Activated naive CD8-positive, alpha-beta T cell treated with anti-CD3 and anti-CD28 coated beads for 36 hours (primary cell): ENCODE data around the gene ARID1B. TPM values are rescaled to one million over a fixed set of nuclear protein-coding genes. Genes with fewer than 3 reads are reported as not detected.

Source experiments
- DNase-seq: peaks from one replicate; pipeline ENCODE4 v3.0.0; 2021
- H3K27ac Mint-ChIP-seq: one replicate; pipeline ENCODE4 v1.8.0; 2022; ENCODE audit warnings: mild to moderate bottlenecking, moderate library complexity, mixed read lengths
- H3K27me3 Mint-ChIP-seq: one replicate; pipeline ENCODE4 v1.8.0; 2022; ENCODE audit warnings: mild to moderate bottlenecking, mixed read lengths
- H3K36me3 Mint-ChIP-seq: one replicate; pipeline ENCODE4 v1.8.0; 2021; ENCODE audit warnings: mild to moderate bottlenecking, mixed read lengths
- H3K4me1 Mint-ChIP-seq: one replicate; pipeline ENCODE4 v1.8.0; 2021; ENCODE audit warnings: mixed read lengths
- H3K4me3 Mint-ChIP-seq: one replicate; pipeline ENCODE4 v1.8.0; 2022; ENCODE audit warnings: mild to moderate bottlenecking, moderate library complexity, mixed read lengths
- H3K9me3 Mint-ChIP-seq: one replicate; pipeline ENCODE4 v1.8.0; 2022; ENCODE audit warnings: mixed read lengths
- total RNA-seq, 2 experiments: library from RNA; stranded (reverse); gene quantifications; one replicate each; pipeline ENCODE4 v1.2.3, GENCODE V29; 2021

Gene ARID1B
- total RNA-seq, 2 experiments from 2014 or later, result 40.6 to 41.5 TPM

DNA sequence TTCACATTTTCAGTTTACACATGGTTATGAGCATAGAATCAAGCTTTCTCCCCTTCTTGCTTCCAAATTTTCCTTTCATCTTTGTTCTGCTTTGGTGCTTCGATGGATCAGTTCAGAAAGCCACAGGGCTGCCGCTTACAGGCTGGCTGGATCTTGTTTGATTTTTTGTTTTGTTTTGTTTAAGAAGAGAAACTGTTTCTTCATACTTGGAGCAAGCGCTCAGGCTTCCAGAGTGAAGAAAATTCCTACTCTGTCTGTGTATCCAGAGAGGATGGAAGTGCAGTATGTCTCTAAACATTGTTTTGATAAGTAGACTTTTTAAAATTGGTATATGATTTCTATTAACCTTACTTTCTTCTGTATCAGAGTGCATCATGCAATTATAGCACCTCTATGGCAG, 66.9 kb downstream of the ARID1B start:
- DNase-seq, result no peak
- no peaks in the 10 kb centered on the region for H3K9me3 Mint-ChIP-seq
- peaks cover 39% of the 10 kb centered on the region for H3K36me3 Mint-ChIP-seq
- H3K4me1 Mint-ChIP-seq, result peaks cover 79% of the 10 kb centered on the region
- H3K27me3 Mint-ChIP-seq, result no peaks in the 10 kb centered on the region
- H3K4me3 Mint-ChIP-seq, result no peak overlapping the region
- no peak overlapping the region for H3K27ac Mint-ChIP-seq

DNA sequence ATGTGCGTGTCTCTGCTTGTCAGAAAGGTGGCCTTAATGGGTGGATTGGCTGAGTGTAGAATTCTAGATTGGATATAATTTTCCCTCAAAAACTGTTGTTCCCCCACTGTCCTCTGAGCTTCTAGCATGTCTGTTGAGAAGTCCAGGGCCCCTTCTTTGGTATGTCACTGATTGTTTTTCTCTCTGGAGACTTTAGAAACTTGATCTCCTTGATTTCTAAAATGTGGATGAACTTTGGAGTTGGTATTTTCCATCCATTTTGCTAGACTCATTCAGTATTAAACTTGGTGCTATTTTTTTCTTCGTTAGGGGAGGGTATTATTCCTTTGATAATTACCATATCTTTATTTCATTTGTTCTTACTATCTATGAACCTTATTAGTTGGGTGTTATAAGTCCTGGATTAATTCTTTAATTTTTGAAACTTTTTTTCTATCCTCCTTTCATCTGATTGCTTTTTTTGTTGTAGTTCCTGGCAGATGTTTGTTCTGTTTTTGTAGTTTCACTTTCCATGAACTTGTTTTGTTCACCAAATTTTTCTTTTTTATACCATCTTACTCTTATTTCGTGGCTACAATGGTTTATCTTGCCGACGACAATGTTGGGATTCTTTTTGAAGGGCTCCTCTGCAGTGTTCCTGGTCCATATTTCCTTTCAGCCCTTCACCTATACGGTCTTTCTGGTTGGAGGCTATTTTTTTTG, 68.4 kb downstream of the ARID1B start:
- H3K9me3 Mint-ChIP-seq, result no peaks in the 10 kb centered on the region
- H3K4me1 Mint-ChIP-seq, result peaks cover 76% of the 10 kb centered on the region
- no peaks in the 10 kb centered on the region for H3K27me3 Mint-ChIP-seq
- H3K27ac Mint-ChIP-seq, result peak overlapping the region; percentile 7
- H3K4me3 Mint-ChIP-seq, result no peak overlapping the region
- no peak for DNase-seq
- peaks cover 34% of the 10 kb centered on the region for H3K36me3 Mint-ChIP-seq

DNA sequence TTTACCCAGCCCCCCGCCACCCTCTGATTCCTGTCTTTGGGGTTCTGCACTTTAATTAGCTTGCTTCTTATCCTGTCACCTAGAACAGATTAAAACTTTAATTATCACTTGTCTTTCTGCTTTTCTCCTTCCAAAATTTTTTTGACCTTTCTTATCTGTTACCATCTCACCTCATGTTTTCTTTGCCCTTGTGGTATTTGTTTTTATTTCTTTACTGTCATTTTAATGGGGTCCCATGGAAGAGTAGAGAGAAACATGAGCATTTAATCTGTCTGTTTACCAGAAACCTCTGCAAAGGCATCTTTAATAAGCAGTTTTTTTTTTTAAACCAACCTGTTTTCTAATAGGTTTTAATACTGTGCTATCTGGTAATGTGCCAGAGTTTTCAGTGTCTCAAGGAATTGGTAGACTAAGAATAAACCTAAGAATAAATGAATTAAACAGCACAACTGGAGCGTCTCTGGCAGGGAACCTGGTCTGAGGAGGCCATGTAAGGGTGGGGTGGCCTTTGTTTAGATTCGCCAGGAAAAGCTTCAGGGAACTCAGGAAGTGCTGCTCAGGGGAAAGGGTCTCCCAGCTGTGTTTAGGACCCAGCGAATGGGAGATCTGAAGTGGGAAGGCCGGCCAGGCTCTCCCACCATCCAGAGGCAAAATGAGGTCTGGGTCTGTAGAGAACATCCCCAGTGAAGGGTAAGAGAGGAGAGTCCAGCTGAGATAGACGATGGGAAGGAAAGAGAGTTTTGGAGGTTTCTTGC, 69.8 kb downstream of the ARID1B start:
- no peak for DNase-seq
- Mint-ChIP-seq H3K9me3 (no peaks in the 10 kb centered on the region), H3K36me3 (peaks cover 27% of the 10 kb centered on the region), H3K4me3 (peak overlapping the region; percentile 0), H3K4me1 (peaks cover 77% of the 10 kb centered on the region), H3K27ac (peak overlapping the region; percentile 36), H3K27me3 (no peaks in the 10 kb centered on the region)

DNA sequence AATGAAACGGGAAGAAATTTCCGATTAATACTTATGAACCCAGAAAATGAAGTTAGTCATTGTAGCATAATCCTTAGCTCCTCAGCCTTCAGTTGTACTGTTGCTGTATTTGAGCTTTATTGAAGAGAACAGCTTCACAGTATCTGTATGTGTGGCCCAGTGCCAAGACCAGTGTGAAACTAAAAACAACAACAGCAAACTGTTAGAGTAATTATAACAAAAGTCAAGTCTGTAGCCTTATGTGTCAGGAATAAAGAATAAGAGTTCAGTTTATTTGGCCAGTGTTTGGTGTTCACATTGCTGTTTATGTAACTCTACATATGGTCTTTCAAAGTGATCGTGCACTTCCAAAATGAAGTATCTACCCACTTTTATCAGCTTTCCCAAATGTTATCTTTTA, 70.9 kb downstream of the ARID1B start:
- no peak for DNase-seq
- Mint-ChIP-seq H3K27me3 (no peaks in the 10 kb centered on the region), H3K4me1 (peaks cover 75% of the 10 kb centered on the region), H3K27ac (no peak overlapping the region), H3K36me3 (peaks cover 27% of the 10 kb centered on the region), H3K4me3 (no peak overlapping the region), H3K9me3 (no peaks in the 10 kb centered on the region)

DNA sequence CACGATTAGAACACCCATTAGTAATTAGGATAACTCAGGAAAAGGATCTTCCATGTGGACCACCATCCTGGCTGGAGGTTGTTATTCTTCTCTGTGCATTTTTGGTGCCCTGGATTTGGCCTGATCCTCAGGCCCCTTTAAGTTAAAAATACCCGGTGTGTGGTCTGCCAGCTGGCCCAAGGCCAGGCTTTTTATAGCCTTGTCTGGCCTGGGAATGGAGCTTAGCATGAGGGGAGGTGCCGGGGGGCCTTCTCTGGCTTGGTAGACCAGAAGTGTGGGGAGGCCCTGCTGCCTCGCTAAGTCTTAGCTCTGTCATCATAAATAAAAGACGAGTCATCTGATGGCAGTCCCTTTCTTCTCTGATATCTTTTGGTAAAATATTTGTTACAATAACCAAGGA, 71.4 kb downstream of the ARID1B start:
- Mint-ChIP-seq H3K4me1 (peaks cover 78% of the 10 kb centered on the region), H3K4me3 (no peak overlapping the region), H3K36me3 (peaks cover 24% of the 10 kb centered on the region), H3K27ac (no peak overlapping the region), H3K9me3 (no peaks in the 10 kb centered on the region), H3K27me3 (no peaks in the 10 kb centered on the region)
- no peak for DNase-seq

DNA sequence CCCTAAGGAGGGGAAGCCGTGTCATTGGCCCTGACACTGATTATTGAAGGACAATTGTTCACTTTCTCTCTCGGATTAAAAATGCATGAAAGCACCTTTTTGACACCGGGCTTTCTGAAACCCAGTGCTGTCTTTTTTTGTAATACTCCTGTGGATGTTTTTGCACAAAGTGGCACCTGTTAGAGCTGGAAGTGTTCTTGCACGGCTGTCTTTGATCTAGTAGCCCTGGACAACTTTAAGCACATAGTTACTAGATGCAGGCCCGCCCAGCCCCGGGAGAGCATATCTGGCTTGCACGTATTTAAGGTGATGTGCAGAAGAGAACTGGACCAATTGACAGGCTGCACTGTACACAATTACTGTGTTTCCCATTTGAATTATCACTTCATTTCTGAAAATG, 72.6 kb downstream of the ARID1B start:
- H3K9me3 Mint-ChIP-seq, result no peaks in the 10 kb centered on the region
- no peak overlapping the region for H3K27ac Mint-ChIP-seq
- peaks cover 80% of the 10 kb centered on the region for H3K4me1 Mint-ChIP-seq
- no peaks in the 10 kb centered on the region for H3K27me3 Mint-ChIP-seq
- H3K4me3 Mint-ChIP-seq, result no peak overlapping the region
- DNase-seq, result no peak
- H3K36me3 Mint-ChIP-seq, result peaks cover 17% of the 10 kb centered on the region

DNA sequence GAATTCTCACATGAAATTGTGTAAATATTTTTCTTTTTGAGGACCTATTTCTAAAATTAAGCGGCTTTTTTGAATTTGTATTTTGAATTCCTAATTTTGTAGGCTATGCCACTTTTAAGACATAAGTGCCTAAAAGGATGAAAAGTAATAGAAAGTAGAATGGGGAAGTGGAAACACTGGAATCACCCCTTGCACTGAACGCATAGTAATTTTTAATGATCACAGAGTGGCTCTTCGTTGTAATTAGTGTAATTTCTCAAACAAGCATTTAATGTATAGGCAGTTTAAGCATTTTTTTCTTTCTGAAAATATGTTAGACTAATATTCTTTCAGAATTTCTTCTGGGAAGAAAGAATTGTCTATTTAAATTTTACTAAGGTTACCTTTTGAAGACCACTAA, 73.2 kb downstream of the ARID1B start:
- H3K4me3 Mint-ChIP-seq, result no peak overlapping the region
- DNase-seq, result no peak
- H3K9me3 Mint-ChIP-seq, result no peaks in the 10 kb centered on the region
- H3K27me3 Mint-ChIP-seq, result no peaks in the 10 kb centered on the region
- H3K4me1 Mint-ChIP-seq, result peaks cover 77% of the 10 kb centered on the region
- peaks cover 13% of the 10 kb centered on the region for H3K36me3 Mint-ChIP-seq
- H3K27ac Mint-ChIP-seq, result no peak overlapping the region

DNA sequence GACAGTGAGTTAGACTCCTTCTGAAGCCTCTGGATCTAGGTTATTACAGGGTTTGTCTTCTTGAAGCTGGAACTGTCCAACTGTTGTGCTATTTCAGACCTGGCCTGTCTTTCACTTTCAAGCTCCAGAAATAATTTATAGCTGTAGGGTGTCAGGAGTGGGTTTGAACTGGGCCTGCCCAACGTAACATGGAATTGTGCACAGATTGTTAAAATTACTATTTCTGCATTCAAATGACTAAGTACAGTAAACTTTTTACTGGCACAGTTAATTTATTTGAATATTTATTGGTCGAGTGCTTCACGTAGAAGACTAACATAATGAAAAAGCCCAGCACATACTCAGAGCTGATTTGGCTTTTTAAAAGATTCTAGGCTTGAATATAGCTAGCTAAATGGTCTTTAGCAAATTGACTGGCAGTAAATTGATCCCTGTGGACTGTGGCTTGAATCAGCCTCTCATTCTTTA, 74.3 kb downstream of the ARID1B start:
- DNase-seq, result no peak
- Mint-ChIP-seq H3K4me1 (peaks cover 78% of the 10 kb centered on the region), H3K27me3 (no peaks in the 10 kb centered on the region), H3K27ac (no peak overlapping the region), H3K36me3 (peaks cover 13% of the 10 kb centered on the region), H3K9me3 (no peaks in the 10 kb centered on the region), H3K4me3 (no peak overlapping the region)

DNA sequence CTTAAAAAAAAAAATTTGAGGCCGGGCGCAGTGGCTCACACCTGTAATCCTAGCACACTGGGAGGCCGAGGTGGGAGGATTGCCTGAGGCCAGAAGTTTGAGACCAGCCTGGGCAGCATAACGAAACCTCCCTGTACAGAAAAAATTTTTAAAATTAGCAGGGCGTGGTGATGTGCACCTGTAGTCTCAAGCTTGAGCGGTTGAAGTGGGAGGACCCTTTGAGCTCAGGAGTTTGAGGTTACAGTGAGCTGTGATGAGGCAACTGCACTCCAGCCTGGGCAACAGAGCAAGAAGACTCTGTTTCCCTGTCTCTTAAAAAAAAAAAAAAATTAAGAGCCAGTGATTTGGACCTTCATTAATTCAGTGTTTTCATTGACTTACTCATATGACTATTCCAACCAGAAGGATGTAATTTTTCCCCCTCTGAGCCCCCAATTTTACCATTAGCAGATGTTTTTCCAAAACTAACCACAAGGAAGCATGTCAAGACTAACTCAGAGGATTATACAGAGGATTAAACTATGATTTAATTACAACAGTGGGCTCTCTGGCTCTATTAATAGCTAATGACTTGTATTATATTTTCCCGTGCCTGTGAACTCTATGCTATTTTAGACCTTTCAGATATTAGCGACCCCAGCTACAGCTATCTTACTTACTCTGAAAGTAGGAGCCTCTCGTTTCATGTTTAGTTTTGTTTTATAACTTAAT, 75.1 kb downstream of the ARID1B start:
- no peak overlapping the region for H3K27ac Mint-ChIP-seq

DNA sequence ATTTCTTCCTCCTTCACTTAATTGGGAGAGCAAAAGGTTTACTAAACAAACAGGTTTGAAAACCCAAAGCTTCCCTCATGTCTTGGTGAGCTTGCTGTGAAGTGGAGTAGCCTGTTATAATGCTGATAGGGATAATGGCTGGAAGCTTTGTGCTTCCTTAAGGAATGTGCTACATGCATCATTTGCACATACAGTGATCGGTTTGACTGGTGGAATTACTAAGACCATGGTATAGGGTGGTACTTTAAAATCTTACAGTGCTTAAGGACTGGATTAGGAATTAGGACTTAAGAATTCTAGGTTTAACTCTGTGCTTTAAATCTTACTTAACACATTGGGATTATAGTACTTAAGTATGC, 75.7 kb downstream of the ARID1B start:
- Mint-ChIP-seq H3K9me3 (peaks cover under 1% of the 10 kb centered on the region), H3K27ac (no peak overlapping the region), H3K4me3 (no peak overlapping the region), H3K4me1 (peaks cover 82% of the 10 kb centered on the region), H3K36me3 (peaks cover 8% of the 10 kb centered on the region), H3K27me3 (no peaks in the 10 kb centered on the region)
- DNase-seq, result no peak

More for the DNA sequence above, 75.1 kb downstream of the ARID1B start:
- Mint-ChIP-seq H3K27me3 (no peaks in the 10 kb centered on the region), H3K4me3 (no peak overlapping the region), H3K4me1 (peaks cover 82% of the 10 kb centered on the region), H3K9me3 (no peaks in the 10 kb centered on the region), H3K36me3 (peaks cover 6% of the 10 kb centered on the region)
- DNase-seq, result no peak

DNA sequence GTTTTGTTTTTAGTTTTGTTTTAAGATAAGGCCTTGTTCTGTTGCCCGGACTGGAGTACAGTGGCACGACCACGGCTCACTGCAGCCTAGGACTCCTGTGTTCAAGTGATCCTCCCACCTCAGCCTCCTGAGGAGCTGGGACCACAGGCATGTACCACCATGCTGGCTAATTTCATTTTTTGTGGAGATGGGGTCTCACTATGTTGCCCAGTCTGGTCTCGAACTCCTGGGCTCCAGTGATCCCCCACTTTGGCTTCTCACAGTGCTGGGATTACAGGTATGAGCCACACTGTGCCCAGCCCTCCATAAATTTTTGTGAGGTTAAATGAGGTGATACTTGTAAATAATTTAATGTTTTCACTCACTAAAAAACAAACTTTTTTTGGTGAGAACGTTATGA, 76.6 kb downstream of the ARID1B start:
- Mint-ChIP-seq H3K36me3 (peaks cover 7% of the 10 kb centered on the region), H3K4me1 (peaks cover 79% of the 10 kb centered on the region), H3K27me3 (no peaks in the 10 kb centered on the region), H3K27ac (no peak overlapping the region), H3K4me3 (no peak overlapping the region), H3K9me3 (peaks cover 3% of the 10 kb centered on the region)
- no peak for DNase-seq

DNA sequence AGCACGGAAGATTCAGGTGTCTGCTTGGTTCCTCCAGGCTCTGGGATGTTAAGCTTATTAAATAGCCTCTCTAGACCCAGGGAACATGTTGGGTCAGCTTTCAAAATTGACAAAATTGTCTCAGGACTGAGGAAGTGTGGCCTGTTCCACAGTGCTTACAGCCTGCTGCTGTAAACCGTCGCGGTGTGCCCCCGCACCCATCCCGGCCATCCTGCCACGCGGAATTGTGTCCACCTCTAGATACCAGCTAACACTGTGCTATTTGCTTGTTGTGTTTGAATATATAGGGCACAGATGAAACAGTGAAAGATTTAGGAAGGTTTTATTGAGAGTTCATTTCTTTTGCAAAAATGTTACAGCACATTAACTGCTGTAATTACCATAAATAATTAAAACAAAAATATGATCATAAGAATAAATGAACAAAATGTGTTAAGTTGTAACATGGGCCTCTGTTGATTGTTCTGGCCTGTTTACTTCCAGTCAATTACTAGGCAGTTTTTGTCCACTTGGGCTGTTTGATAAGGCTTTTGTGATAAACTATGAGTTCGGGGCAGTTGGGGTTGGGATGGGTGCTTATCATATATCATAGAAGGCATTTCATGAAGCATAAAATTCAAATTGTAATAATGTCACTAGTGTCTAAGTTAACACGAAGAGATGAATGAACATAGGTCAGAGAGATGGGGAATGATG, 77.4 kb downstream of the ARID1B start:
- no peak for DNase-seq
- Mint-ChIP-seq H3K36me3 (peaks cover 7% of the 10 kb centered on the region), H3K27ac (no peak overlapping the region), H3K4me1 (peaks cover 73% of the 10 kb centered on the region), H3K27me3 (no peaks in the 10 kb centered on the region), H3K4me3 (no peak overlapping the region), H3K9me3 (peaks cover 3% of the 10 kb centered on the region)

DNA sequence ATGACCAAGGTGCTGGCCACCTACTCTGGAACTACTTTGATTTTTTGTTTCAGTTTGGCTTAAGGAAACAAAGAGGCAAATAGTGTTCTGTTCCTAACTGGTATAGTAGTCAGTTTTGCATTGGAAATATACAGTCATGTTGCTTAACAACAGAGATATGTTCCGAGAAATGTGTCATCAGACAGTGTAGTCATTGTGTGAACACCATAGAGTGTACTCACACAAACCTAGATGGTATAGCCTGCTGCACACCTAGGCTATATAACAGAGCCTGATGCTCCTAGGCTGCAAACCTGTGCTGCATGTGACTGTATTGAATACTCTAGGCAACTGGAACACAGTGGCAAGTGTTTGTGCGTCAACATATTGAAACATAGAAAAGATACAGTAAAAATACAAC, 80.4 kb downstream of the ARID1B start:
- Mint-ChIP-seq H3K36me3 (peaks cover 13% of the 10 kb centered on the region), H3K4me1 (peaks cover 67% of the 10 kb centered on the region), H3K27me3 (no peaks in the 10 kb centered on the region), H3K27ac (peak overlapping the region; percentile 83), H3K4me3 (no peak overlapping the region), H3K9me3 (peaks cover 4% of the 10 kb centered on the region)
- peak; percentile 36 for DNase-seq

DNA sequence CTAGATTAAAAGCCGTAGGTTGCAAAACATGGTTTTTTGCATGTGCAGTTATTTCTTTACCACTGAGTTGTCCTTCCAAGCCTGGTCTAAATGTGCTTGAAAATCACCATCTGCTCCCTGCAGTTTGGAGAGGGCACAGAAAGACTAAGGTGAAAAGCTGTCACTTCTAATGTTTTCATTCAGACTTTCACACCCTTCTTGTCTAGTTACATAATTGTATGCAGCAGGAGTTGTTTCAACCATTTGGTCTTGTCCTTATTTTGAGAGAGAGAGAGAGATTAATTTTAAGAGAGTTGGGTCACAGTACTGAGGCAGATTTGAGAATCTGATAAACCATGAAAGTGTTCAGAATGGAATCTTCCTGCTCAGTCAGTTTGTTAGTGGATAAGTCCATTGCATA, 82.5 kb downstream of the ARID1B start:
- H3K4me3 Mint-ChIP-seq, result no peak overlapping the region
- H3K9me3 Mint-ChIP-seq, result peaks cover 4% of the 10 kb centered on the region
- H3K27ac Mint-ChIP-seq, result no peak overlapping the region
- DNase-seq, result no peak
- H3K27me3 Mint-ChIP-seq, result no peaks in the 10 kb centered on the region
- H3K36me3 Mint-ChIP-seq, result peaks cover 19% of the 10 kb centered on the region
- H3K4me1 Mint-ChIP-seq, result peaks cover 57% of the 10 kb centered on the region

DNA sequence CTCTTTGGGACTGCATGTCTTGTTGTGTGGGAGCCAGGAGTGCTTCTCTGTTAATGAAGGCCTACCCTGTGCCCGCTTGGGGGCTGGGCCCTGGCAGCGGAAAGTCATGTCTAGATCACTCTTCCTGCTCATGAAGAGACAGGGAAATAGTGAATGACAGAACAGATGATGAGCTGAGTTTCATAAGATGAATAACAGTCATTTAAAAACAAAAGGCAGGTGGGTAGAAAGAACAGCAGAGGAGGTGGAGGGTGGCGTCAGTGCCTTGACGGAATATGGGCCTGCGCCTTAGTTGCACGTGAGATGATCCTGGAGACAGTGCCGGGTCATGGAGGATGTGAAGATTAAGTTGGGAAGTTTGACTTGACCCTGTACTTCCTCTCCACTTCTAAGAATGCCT, 85.5 kb downstream of the ARID1B start:
- DNase-seq, result no peak
- H3K4me1 Mint-ChIP-seq, result peaks cover 56% of the 10 kb centered on the region
- H3K9me3 Mint-ChIP-seq, result peaks cover 7% of the 10 kb centered on the region
- peaks cover 20% of the 10 kb centered on the region for H3K36me3 Mint-ChIP-seq
- H3K4me3 Mint-ChIP-seq, result no peak overlapping the region
- H3K27me3 Mint-ChIP-seq, result no peaks in the 10 kb centered on the region
- peak overlapping the region; percentile 30 for H3K27ac Mint-ChIP-seq
